ENCODE data around the gene OR51B2.
"Not testable (repeated sequence)": the region's sequence is repeated elsewhere in the genome, so short reads cannot be mapped to it uniquely, and the experiment has no call there.

Gene OR51B2, protein sequence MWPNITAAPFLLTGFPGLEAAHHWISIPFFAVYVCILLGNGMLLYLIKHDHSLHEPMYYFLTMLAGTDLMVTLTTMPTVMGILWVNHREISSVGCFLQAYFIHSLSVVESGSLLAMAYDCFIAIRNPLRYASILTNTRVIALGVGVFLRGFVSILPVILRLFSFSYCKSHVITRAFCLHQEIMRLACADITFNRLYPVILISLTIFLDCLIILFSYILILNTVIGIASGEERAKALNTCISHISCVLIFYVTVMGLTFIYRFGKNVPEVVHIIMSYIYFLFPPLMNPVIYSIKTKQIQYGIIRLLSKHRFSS

DNA sequence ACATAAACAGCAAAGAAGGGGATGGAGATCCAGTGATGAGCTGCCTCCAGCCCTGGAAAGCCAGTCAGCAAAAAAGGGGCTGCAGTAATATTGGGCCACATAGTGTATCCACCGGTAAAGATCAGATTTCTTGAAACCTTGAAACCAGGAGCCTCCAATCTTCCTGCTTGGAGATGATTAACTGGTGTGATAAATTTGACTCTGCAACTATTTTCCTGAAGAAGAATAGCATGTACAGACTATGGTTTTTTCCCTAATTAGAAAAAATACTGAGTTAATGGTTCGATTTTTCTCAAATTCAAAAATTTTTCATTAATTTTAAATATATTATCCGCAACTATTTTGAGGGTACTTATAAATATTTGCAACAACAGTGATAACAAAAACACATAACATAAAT is at the start of gene OR51B2:
TSS of gene OR51B2 (minus strand) at position 101 of the 400 bp plus-strand sequence. CDS start at position 101, 0 bp downstream.
- POLR2A ChIA-PET = no interaction called here
- CTCF ChIA-PET = no interaction called here

GRCh38 chr11:5369789-5370188 is 45.7 kb upstream of the OR51B2 start:
- POLR2A ChIA-PET = no interaction called here
- DNase-seq (ENCODE audit: low read depth, low spot score) = peak; percentile 54
- no peak overlapping the region for H3K4me3 ChIP-seq (ENCODE audit: low read depth, low read length)
- CTCF ChIA-PET = interaction anchor here (1.2 to 4.2 kb wide), 10 partner anchors 10 to 251 kb away, joined by 5 to 66 read pairs (median 10); no protein-coding TSS in a partner anchor
- TF ChIP-seq, protein P1, sequence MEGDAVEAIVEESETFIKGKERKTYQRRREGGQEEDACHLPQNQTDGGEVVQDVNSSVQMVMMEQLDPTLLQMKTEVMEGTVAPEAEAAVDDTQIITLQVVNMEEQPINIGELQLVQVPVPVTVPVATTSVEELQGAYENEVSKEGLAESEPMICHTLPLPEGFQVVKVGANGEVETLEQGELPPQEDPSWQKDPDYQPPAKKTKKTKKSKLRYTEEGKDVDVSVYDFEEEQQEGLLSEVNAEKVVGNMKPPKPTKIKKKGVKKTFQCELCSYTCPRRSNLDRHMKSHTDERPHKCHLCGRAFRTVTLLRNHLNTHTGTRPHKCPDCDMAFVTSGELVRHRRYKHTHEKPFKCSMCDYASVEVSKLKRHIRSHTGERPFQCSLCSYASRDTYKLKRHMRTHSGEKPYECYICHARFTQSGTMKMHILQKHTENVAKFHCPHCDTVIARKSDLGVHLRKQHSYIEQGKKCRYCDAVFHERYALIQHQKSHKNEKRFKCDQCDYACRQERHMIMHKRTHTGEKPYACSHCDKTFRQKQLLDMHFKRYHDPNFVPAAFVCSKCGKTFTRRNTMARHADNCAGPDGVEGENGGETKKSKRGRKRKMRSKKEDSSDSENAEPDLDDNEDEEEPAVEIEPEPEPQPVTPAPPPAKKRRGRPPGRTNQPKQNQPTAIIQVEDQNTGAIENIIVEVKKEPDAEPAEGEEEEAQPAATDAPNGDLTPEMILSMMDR (IDR thresholded peaks at IDR 0.05; ENCODE audit: insufficient read depth, low read length, missing control alignments) = peak; percentile 63

More for the DNA sequence above, at the start of gene OR51B2:
- H3K4me3 ChIP-seq (ENCODE audit: low read depth, low read length) = no peak within 1 kb of the TSS
- TF ChIP-seq, protein P1 (IDR thresholded peaks at IDR 0.05; ENCODE audit: insufficient read depth, low read length, missing control alignments) = no peak
- DNase-seq (ENCODE audit: low read depth, low spot score) = no peak

- CTCF ChIA-PET = interaction anchor here (1.0 to 1.8 kb wide), 5 partner anchors 13 to 245 kb away, joined by 4 to 10 read pairs (median 6); no protein-coding TSS in a partner anchor
- POLR2A ChIA-PET = interaction anchor here (1.1 kb wide), 1 partner anchor 80 kb away, joined by 8 read pairs; no protein-coding TSS in a partner anchor
- no peak overlapping the region for H3K4me3 ChIP-seq (ENCODE audit: low read depth, low read length)
- TF ChIP-seq, protein P1 (IDR thresholded peaks at IDR 0.05; ENCODE audit: insufficient read depth, low read length, missing control alignments) = no peak
- no peak for DNase-seq (ENCODE audit: low read depth, low spot score)
These were observed 44.5 kb upstream of the OR51B2 start for GRCh38 chr11:5368502-5369043.

DNA sequence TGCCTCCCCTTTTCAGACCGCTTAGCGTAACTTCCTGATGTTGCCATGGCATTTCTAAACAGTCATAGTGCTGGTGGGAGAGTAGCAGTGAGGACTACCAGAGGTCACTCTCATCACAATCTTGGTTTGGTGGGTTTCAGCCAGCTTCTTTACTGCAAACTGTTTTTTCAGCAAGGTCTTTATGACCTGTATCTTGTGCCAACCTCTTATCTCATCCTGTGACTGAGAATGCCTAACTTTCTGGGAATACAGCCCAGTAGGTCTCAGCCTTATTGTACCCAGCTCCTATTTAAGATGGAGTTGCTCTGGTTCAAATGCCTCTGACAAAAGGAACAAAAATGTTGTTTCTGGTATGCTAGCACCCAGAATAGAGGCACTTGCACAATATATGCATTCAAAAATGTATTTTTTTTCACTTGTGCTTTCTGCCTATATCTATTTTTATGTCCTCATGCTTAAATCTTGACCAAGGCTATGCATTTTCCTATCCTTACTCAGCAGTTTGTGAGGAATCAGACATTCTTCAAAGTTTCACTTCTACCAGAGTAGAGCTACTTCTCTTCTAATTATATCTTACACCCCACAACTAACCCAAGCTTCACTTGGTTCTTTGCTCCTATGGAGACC is 43.5 kb upstream of the OR51B2 start:
- POLR2A ChIA-PET = interaction anchor here (0.7 to 1.1 kb wide), 3 partner anchors 79 to 322 kb away, joined by 3 to 8 read pairs (median 3); partner anchors contain the start of gene TRIM22
- TF ChIP-seq, protein P1 (IDR thresholded peaks at IDR 0.05; ENCODE audit: insufficient read depth, low read length, missing control alignments) = no peak
- peak; percentile 93 for DNase-seq (ENCODE audit: low read depth, low spot score)

DNA sequence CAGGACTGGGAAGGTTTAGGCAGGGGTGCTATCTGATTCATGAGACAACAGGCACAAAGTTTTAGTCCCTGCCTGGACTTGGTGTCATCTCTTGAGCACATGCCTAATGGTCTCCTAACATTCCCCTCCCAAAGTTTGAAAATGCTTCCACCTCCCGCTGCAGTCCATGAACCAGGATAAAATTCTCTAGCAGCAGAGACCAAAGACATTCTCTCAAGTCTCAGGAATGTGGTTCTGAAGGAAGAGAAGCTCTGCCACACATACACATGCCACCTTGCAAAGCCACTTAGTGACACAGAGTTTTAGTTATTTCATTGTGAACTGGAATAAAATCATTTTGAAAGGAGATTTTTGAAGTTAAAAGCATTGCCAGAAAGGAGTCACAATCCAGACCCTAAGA is 42.8 kb upstream of the OR51B2 start:
- H3K4me3 ChIP-seq (ENCODE audit: low read depth, low read length) = no peak overlapping the region
- DNase-seq (ENCODE audit: low read depth, low spot score) = no peak
- TF ChIP-seq, protein P1 (IDR thresholded peaks at IDR 0.05; ENCODE audit: insufficient read depth, low read length, missing control alignments) = no peak
- ChIA-PET CTCF (interaction anchor here (0.6 to 1.8 kb wide), 6 partner anchors 15 to 243 kb away, joined by 3 to 10 read pairs (median 4); no protein-coding TSS in a partner anchor), POLR2A (interaction anchor here (0.9 kb wide), 1 partner anchor 170 kb away, joined by 3 read pairs; no protein-coding TSS in a partner anchor)

More for the DNA sequence above, 43.5 kb upstream of the OR51B2 start:
- no peak overlapping the region for H3K4me3 ChIP-seq (ENCODE audit: low read depth, low read length)
- CTCF ChIA-PET = interaction anchor here (0.6 to 1.8 kb wide), 7 partner anchors 14 to 244 kb away, joined by 3 to 10 read pairs (median 4); no protein-coding TSS in a partner anchor

GRCh38 chr11:5366365-5366764 is 42.3 kb upstream of the OR51B2 start:
- H3K4me3 ChIP-seq (ENCODE audit: low read depth, low read length); DNase-seq (ENCODE audit: low read depth, low spot score); CTCF ChIA-PET; POLR2A ChIA-PET: not testable (repeated sequence)
